GOT3 (cell line): ENCODE results near the gene SUCLA2.
"Not testable (repeated sequence)": the region's sequence is repeated elsewhere in the genome, so short reads cannot be mapped to it uniquely, and the experiment has no call there.

Experiments used
- DNase-seq: peaks from one replicate; lab custom pipeline; 2025; ENCODE audit warnings: mixed read lengths; lab: John Stamatoyannopoulos, UW

Gene SUCLA2

GRCh38 chr13:48001114-48001881 lies at the start of gene SUCLA2:
SUCLA2 (minus strand) TSS chr13:48001273; CDS start chr13:48001269, 4 bp downstream.
- DNase-seq, result peak; percentile 65

GRCh38 chr13:48050550-48050949 lies 49.5 kb upstream of the SUCLA2 start:
- no peak for DNase-seq

DNA sequence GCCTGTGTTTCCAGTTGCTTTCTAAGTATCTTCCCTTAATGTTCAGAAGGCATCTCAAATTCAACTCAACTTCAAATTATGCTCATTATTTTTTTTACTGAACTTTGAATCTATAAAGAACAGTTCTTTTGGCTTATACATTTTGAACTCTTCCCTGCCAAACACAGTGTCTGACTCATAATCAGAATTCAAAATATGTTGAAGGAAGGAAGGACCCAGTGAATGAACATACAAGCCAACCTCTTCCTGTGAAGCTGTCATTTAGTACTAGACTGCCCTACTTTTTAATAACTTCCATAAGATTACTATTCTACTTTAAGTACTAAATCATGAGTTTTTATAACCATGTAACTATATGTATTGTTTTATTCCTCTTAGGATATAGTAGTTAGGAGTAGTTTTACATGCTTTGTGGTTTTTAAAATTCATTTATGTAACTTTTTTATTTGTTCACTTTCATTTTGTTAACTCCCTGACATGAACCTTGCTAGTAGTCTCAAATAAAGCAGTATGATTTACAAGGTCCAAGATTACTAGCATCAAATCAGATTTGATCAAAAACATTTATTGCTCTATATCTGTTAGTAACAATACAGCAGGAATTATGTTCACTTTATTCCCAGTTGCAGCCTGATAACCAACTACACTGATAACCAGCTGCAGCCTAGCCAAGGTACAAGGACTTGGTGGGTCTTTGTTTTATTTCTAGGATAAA lies 42.9 kb upstream of the SUCLA2 start:
- DNase-seq, result no peak

- no peak for DNase-seq
Measured at GRCh38 chr13:48042894-48043293, 41.8 kb upstream of the SUCLA2 start.

- no peak for DNase-seq
Measured at GRCh38 chr13:48040896-48041295, 39.8 kb upstream of the SUCLA2 start.

GRCh38 chr13:48040049-48040448 lies 39.0 kb upstream of the SUCLA2 start:
- DNase-seq, result no peak

DNA sequence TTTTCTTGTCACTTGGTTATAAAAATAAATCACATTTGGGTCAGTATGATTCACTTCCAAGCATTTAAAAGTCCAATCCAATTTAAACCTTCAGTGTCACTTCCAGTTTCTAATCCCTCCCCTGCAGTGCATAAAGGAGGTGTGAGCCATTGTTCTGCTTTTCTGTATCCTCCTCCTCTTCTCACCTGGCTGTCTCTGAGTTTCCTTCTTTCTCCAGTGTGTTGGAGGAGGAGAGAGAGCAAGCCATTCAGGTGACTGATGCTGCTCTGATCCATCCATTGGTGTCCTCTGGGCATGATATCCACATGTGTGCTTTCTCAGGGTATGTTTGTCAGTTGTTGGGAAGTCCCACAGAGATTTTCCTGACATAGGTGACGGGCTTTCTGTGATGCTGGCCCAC lies 37.7 kb upstream of the SUCLA2 start:
- no peak for DNase-seq

DNA sequence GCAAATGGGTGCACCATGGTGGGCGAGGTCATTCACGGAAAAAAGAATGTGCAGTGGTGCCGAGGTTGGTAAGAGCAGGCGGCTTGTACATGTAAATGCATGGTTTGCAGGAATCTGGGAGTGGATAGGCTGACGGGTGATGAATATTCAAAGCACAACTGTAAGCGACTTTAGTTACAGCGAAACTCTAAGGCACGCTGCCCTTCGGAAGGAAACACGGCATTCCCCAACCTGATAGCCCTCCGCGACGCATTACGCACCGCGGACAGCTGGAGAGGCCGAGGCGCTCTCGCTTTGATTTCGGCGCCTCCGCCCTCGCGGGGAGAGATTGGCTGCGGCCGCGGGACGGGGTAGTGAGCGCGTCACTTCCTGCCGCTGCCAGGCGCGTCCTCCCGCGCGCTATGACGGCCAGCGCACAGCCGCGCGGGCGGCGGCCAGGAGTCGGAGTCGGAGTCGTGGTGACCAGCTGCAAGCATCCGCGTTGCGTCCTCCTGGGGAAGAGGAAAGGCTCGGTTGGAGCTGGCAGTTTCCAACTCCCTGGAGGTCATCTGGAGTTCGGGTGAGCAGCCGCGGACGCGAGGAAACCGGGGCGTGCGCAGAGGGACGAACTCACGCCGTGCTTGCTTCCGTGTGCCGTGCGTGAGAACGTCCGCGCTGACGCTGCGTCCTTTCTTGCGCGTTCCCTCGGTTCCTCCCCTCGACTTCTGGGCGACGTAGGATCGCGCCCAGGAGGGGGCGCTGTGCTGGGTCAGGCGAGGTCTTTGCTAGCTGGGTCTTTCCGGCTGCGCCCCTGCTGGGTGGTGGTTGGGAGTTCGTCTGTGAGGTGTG lies 36.5 kb upstream of the SUCLA2 start, which contains the start of gene NUDT15:
Gene NUDT15, plus strand, starts transcription at position 381 of the 828 bp plus-strand sequence. Its CDS starts 21 bp downstream, at position 402.
- DNase-seq, result peak; percentile 89

GRCh38 chr13:48029859-48030258 lies 28.8 kb upstream of the SUCLA2 start:
- no peak for DNase-seq

DNA sequence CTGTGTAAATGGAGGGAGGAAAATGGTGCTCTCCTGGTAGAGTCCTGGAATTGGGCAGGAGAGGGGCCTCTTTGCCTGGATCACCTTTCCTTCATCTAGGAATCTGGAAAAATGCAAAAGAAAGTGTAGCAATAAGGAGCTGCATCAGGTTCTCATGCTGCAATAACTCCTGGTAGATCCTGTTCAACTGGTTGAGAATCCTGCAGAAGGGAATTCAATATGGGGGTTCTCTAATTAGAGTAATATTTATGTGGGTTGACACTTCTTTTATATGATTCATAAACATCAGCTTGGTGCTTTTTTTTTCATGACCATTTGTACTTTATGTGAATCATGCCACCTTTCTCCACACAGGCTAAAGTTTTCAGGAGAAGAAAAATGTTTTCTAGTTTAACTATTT lies 27.0 kb upstream of the SUCLA2 start:
- DNase-seq, result no peak

DNA sequence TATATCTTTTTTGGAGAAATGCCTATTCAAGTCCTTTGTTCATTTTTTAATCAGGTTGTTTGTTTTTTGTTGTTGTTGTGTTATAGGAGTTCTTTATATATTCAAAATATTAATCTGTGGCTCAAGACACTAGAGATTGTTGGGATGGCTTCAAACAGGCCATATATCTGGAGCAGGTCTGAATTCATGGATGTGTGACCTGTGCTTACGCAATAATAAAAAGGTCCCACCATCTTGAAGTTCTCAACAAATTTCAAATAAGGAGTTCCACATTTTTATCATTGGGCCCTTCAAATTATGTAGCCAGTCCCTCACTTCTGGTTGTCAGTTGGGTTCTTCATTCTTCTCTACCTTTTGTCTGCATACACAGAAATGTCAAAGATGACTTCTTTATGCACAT lies 18.7 kb upstream of the SUCLA2 start:
- no peak for DNase-seq

GRCh38 chr13:48018637-48019036 lies 17.6 kb upstream of the SUCLA2 start:
- no peak for DNase-seq

DNA sequence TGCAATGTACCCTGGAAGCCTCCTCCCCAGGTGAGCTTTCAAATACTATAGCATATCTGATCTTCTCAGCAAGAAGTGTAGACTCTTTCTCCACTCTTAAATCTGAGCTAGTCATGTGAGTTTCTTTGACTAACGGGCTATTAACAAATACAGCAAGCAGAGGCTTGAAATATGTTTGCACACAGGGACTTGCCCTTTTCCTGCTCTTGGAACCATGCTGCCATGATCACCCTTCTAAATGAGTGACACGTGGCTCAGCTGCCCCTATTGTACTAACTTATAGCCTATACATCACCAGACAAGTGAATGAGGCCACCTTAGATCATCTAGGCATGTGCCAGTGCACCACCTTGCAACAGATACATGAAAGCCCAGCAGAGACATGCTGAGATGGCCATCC lies 13.3 kb upstream of the SUCLA2 start:
- no peak for DNase-seq

GRCh38 chr13:48012668-48013067 lies 11.6 kb upstream of the SUCLA2 start:
- no peak for DNase-seq

DNA sequence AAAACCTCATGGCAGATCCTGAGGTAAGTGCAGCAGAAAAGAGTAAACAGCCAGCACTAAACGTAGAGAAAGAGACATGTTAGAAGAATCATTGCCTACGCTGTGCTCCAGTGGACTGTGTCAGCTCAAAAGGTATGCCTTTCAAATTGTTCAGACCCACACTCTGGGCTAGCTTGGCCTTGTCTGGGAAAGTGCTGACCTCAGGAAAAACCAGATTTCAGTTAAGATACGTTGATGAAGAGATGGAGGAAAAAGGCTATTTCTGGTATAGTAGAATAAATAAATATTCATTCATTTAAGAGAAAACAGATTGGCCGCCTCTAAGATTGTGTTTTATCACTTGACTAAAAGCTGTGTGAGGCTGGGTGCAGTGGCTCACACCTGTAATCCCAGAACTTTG lies 9.6 kb upstream of the SUCLA2 start:
- no peak for DNase-seq

GRCh38 chr13:48009284-48009683 lies 8.2 kb upstream of the SUCLA2 start:
- DNase-seq, result no peak

GRCh38 chr13:48006396-48006795 lies 5.3 kb upstream of the SUCLA2 start:
- no peak for DNase-seq

DNA sequence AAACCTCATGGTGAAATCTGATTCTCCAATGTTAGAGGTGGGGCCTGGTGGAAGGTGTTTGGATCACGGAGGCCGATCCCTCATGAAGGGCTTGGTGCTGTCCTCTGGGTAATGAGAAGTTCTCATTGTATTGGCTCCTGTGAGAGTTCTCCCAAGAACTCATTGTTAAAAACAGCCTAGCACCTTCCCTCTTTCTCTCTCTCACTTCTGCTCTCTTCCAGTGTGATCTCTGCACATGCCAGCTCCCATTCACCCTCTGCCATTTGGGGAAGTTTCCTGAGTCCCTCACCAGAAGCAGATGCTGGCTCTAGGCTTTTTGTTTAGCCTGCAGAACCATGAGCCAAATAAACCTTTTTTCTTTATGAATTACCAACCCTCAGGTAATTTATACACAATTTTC lies 3.1 kb upstream of the SUCLA2 start:
- DNase-seq, result no peak

DNA sequence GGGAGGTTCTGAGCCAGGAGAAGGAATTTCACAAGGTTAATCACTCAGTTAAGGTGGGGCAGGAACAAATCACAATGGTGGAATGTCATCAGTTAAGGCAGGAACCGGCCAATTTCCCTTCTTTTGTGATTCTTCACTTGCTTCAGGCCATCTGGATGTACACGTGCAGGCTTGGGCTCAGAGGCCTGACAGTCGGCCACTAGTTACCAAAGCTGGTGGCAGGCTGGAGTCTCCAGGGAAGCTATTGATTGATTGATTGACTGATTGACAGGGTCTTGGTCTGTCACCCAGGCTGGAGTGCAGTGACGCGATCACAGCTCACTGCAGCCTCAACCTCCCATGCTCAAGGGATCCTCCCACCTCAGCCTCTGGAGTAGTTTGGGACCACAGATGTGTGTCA lies 926 bp upstream of the SUCLA2 start:
- DNase-seq, result not testable (repeated sequence)

GRCh38 chr13:48000559-48001113 lies 437 bp downstream of the SUCLA2 start:
- DNase-seq, result no peak

DNA sequence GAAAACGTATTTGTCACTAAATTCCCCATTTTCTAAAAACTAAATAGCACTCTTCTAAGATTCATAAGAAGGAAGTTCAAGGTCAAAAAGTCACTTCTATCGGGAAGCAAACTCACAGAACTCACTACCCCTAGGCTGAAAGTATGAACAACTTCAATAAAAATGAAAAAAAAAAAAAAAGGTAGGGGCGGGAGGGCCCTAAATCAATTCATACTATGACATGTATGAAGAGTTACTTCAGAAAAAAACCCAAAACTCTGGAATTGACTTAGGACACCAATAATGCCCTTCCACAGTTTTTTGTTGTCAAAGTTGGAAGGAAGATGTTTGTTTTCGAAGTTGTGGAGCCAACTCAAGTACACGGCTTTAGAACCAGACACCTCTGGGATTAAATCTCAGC lies 1.1 kb downstream of the SUCLA2 start:
- no peak for DNase-seq

- no peak for DNase-seq
Measured at GRCh38 chr13:47997384-47997783, 3.7 kb downstream of the SUCLA2 start.
